ENCODE measurements around the gene CRELD2.
A peak's percentile ranks its signal among the peaks of the same experiment; 100 is the strongest.

CRELD2 gene

GRCh38 chr22:49925525-49926128, 7.2 kb downstream of the CRELD2 start:
- H3K9me3 ChIP-seq (ENCODE audit: low read length) = no peaks in the 10 kb centered on the region
- TF ChIP-seq CTCF (IDR thresholded peaks at IDR 0.05; ENCODE audit: low read length) = no peak
- no peak for TF ChIP-seq EZH2 (IDR thresholded peaks at IDR 0.05; ENCODE audit: borderline replicate concordance, low read length)
- H3K27me3 ChIP-seq (ENCODE audit: insufficient read depth, low read length) = no peaks in the 10 kb centered on the region
- peak overlapping the region; percentile 52 for H3K4me3 ChIP-seq (ENCODE audit: low read depth, low read length, poor library complexity, severe bottlenecking)
- H2AFZ ChIP-seq (ENCODE audit: low read length) = no peak overlapping the region
- no peaks in the 10 kb centered on the region for H3K9me2 ChIP-seq (ENCODE audit: low read depth, low read length)
- H4K20me1 ChIP-seq (ENCODE audit: insufficient read depth, low read length) = no peaks in the 10 kb centered on the region
- peak overlapping the region; percentile 65 for H3K9ac ChIP-seq (ENCODE audit: low read length)
- H3K79me2 ChIP-seq (ENCODE audit: insufficient read depth, low read length) = no peaks in the 10 kb centered on the region
- H3K27ac ChIP-seq (ENCODE audit: low read depth, low read length, poor library complexity, severe bottlenecking) = peak overlapping the region; percentile 99
- H3F3A ChIP-seq (ENCODE audit: insufficient read depth, low read length) = peaks cover 10% of the 10 kb centered on the region
- H3K36me3 ChIP-seq (ENCODE audit: insufficient read depth, low read length) = peaks cover 20% of the 10 kb centered on the region; the same call in 1 of the 2 replicates
- H3K4me1 ChIP-seq (ENCODE audit: insufficient read depth, low read length, severe bottlenecking) = peaks cover 66% of the 10 kb centered on the region
- H3K4me2 ChIP-seq (ENCODE audit: low read length) = peak overlapping the region; percentile 69

GRCh38 chr22:49926916-49927315, 8.5 kb downstream of the CRELD2 start:
- H3K4me2 ChIP-seq (ENCODE audit: low read length) = no peak overlapping the region

GRCh38 chr22:49927483-49928184, 9.2 kb downstream of the CRELD2 start:
- H3K4me2 ChIP-seq (ENCODE audit: low read length) = no peak overlapping the region
- no peaks in the 10 kb centered on the region for H3K9me3 ChIP-seq (ENCODE audit: low read length)
- peaks cover 10% of the 10 kb centered on the region for H3F3A ChIP-seq (ENCODE audit: insufficient read depth, low read length)
- no peaks in the 10 kb centered on the region for H3K9me2 ChIP-seq (ENCODE audit: low read depth, low read length)
- no peaks in the 10 kb centered on the region for H3K27me3 ChIP-seq (ENCODE audit: insufficient read depth, low read length)
- TF ChIP-seq CTCF (IDR thresholded peaks at IDR 0.05; ENCODE audit: low read length) (no peak), EZH2 (IDR thresholded peaks at IDR 0.05; ENCODE audit: borderline replicate concordance, low read length) (no peak)
- H3K4me1 ChIP-seq (ENCODE audit: insufficient read depth, low read length, severe bottlenecking) = peaks cover 62% of the 10 kb centered on the region
- no peaks in the 10 kb centered on the region for H3K79me2 ChIP-seq (ENCODE audit: insufficient read depth, low read length)
- H3K9ac ChIP-seq (ENCODE audit: low read length) = no peak overlapping the region
- H3K4me3 ChIP-seq (ENCODE audit: low read depth, low read length, poor library complexity, severe bottlenecking) = no peak overlapping the region
- H3K27ac ChIP-seq (ENCODE audit: low read depth, low read length, poor library complexity, severe bottlenecking) = peak overlapping the region; percentile 35
- peaks cover 4% of the 10 kb centered on the region; the same call in 1 of the 2 replicates for H3K36me3 ChIP-seq (ENCODE audit: insufficient read depth, low read length)
- no peaks in the 10 kb centered on the region for H4K20me1 ChIP-seq (ENCODE audit: insufficient read depth, low read length)
- H2AFZ ChIP-seq (ENCODE audit: low read length) = no peak overlapping the region

More at GRCh38 chr22:49926916-49927315, 8.5 kb downstream of the CRELD2 start:
- TF ChIP-seq EZH2 (IDR thresholded peaks at IDR 0.05; ENCODE audit: borderline replicate concordance, low read length) = no peak
- no peak for TF ChIP-seq CTCF (IDR thresholded peaks at IDR 0.05; ENCODE audit: low read length)
- no peaks in the 10 kb centered on the region for H4K20me1 ChIP-seq (ENCODE audit: insufficient read depth, low read length)
- H3K36me3 ChIP-seq (ENCODE audit: insufficient read depth, low read length) = peaks cover 7% of the 10 kb centered on the region; the same call in 1 of the 2 replicates
- no peaks in the 10 kb centered on the region for H3K9me3 ChIP-seq (ENCODE audit: low read length)
- H3K9me2 ChIP-seq (ENCODE audit: low read depth, low read length) = no peaks in the 10 kb centered on the region
- peaks cover 68% of the 10 kb centered on the region for H3K4me1 ChIP-seq (ENCODE audit: insufficient read depth, low read length, severe bottlenecking)
- no peak overlapping the region for H2AFZ ChIP-seq (ENCODE audit: low read length)
- H3K27ac ChIP-seq (ENCODE audit: low read depth, low read length, poor library complexity, severe bottlenecking) = peak overlapping the region; percentile 35
- H3F3A ChIP-seq (ENCODE audit: insufficient read depth, low read length) = peaks cover 10% of the 10 kb centered on the region
- no peaks in the 10 kb centered on the region for H3K79me2 ChIP-seq (ENCODE audit: insufficient read depth, low read length)
- no peak overlapping the region for H3K9ac ChIP-seq (ENCODE audit: low read length)
- no peak overlapping the region for H3K4me3 ChIP-seq (ENCODE audit: low read depth, low read length, poor library complexity, severe bottlenecking)
- no peaks in the 10 kb centered on the region for H3K27me3 ChIP-seq (ENCODE audit: insufficient read depth, low read length)

Data from OCI-LY1 (cell line).